Gastrocnemius medialis (tissue), 4 donors: Measurements from ENCODE around the gene DMXL1. TPM values are rescaled to one million over a fixed set of nuclear protein-coding genes. Genes with fewer than 3 reads are reported as not detected.
A peak's percentile ranks its signal among the peaks of the same experiment; 100 is the strongest.

ENCODE experiments used
- ATAC-seq, 2 donors: fragments of 150-250 bp; one replicate each; pipeline ENCODE4 v1.9.1; 2016
- DNase-seq, 2 donors: peaks; one replicate each; pipeline ENCODE4 v3.0.0-alpha.2; 2019
- H3K27ac ChIP-seq, 4 donors: fragments of 200-600 bp; sonication (generic); 1 replicate in 1 of 4; 2 replicates in 3 of 4; pipeline ENCODE4 v1.5.1; 2016 to 2018; ENCODE audit warnings: mild to moderate bottlenecking in 2 of 4, moderate library complexity in 1 of 4
- H3K27me3 ChIP-seq, 3 donors: fragments of 200-600 bp; sonication (generic) in 2 of 3; 1 replicate in 1 of 3; 2 replicates in 2 of 3; pipeline versions ENCODE4 v1.5.1 to v1.6.0; 2016 to 2019; ENCODE audit warnings: mild to moderate bottlenecking in 1 of 3, moderate library complexity in 1 of 3
- H3K36me3 ChIP-seq, 2 donors: fragments of 200-600 bp; sonication (generic) in 1 of 2; one replicate each; pipeline ENCODE4 v1.5.1; 2017 to 2018
- H3K4me1 ChIP-seq, 2 donors: fragments of 200-600 bp; sonication (generic) in 1 of 2; one replicate each; pipeline ENCODE4 v1.5.1; 2016 to 2017; ENCODE audit warnings: mild to moderate bottlenecking in 2 of 2
- H3K4me3 ChIP-seq, 4 donors: fragments of 200-600 bp; sonication (generic) in 3 of 4; 1 replicate in 1 of 4; 2 replicates in 3 of 4; pipeline ENCODE4 v1.5.1; 2016 to 2019; ENCODE audit warnings: mild to moderate bottlenecking in 2 of 4
- H3K9me3 ChIP-seq, 3 donors: fragments of 200-600 bp; sonication (generic) in 2 of 3; 1 replicate in 1 of 3; 2 replicates in 2 of 3; pipeline ENCODE4 v1.5.1; 2016 to 2019
- POLR2A ChIP-seq, 2 donors: fragments of 450-650 bp; IDR thresholded peaks; one replicate each; pipeline ENCODE4 v1.6.1; 2017; ENCODE audit warnings: antibody characterized with exemption in 2 of 2, mild to moderate bottlenecking in 2 of 2, moderate library complexity in 2 of 2
- in situ Hi-C, 4 donors: fragments of 200-750 bp; cut with MboI; loops; one replicate each; pipeline versions ENCODE4 v1.15.0 to v1.8.0; 2017; ENCODE audit warnings: low sequenced_read_pairs in 4 of 4
- intact Hi-C: fragments of 100-400 bp; cut with DNase I; formaldehyde crosslinking; loops from one replicate; pipeline ENCODE4 v1.15.1; 2023; ENCODE audit warnings: low total_unique reads
- total RNA-seq, 4 donors: library from RNA; depleted of rRNA; stranded (reverse); fragments of >200 nt; gene quantifications; one replicate each; pipeline versions ENCODE4 v1.1.0 to v1.2.3, GENCODE V29; 2016
- TF ChIP-seq, protein P1 (sequence below), 5 experiments: fragments of 450-650 bp in 3 of 5; fragments of 200-600 bp in 2 of 5; sonication (generic) in 2 of 5; IDR thresholded peaks in 4 of 5; conservative IDR thresholded peaks in 1 of 5; 1 replicate in 4 of 5; 2 replicates in 1 of 5; pipeline ENCODE4 v1.5.1; 2016 to 2019; ENCODE audit warnings: antibody characterized with exemption in 5 of 5, mild to moderate bottlenecking in 3 of 5, moderate library complexity in 3 of 5

DMXL1 gene
- total RNA-seq, 4 donors from 2014 or later, result 17.8 to 31.1 (median 24.3) TPM

DNA sequence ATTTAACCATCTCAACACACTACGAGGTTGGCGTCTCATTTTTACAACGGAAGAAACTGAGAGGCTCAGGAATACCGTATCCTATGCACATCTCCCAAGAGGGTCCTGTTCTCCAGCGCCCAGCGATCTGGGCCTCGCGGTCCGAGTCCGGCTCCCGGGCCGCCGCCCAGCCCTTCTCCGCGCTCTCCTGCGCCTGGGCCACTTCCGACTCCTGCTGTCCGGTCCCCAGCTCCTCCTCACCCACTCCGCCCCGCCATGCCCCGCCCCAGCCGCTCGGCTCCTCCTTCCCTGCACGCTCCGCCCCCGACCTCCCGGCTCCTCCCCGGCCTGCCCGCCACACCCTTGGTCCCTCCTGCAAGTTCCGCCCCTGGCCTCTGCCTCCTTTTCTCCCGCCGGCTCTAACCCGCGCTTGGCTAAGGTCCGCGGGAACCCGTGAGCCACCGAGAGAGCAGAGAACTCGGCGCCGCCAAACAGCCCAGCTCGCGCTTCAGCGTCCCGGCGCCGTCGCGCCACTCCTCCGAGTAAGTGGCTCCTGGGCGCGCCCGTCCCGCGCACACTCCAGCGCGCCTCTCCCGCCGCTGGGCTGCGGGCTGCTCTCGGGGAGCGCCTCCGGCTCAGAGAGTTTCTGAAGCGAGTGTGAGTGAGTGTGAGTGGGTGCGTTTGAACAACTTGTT lies 197.6 kb downstream of the DMXL1 start:
- TF ChIP-seq, protein P1, sequence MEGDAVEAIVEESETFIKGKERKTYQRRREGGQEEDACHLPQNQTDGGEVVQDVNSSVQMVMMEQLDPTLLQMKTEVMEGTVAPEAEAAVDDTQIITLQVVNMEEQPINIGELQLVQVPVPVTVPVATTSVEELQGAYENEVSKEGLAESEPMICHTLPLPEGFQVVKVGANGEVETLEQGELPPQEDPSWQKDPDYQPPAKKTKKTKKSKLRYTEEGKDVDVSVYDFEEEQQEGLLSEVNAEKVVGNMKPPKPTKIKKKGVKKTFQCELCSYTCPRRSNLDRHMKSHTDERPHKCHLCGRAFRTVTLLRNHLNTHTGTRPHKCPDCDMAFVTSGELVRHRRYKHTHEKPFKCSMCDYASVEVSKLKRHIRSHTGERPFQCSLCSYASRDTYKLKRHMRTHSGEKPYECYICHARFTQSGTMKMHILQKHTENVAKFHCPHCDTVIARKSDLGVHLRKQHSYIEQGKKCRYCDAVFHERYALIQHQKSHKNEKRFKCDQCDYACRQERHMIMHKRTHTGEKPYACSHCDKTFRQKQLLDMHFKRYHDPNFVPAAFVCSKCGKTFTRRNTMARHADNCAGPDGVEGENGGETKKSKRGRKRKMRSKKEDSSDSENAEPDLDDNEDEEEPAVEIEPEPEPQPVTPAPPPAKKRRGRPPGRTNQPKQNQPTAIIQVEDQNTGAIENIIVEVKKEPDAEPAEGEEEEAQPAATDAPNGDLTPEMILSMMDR (IDR thresholded peaks at IDR 0.05 in 4 of 5, conservative IDR thresholded peaks at IDR 0.05 in 1 of 5), result no peak
- TF ChIP-seq POLR2A (IDR thresholded peaks at IDR 0.05), result peak; percentile 58 to 77
- DNase-seq, result peak; percentile 92 to 95
- intact Hi-C loops, result loop anchor here (1.0 to 5.0 kb wide), 4 partner anchors 89 to 280 kb away; partner anchors contain the start of genes DMXL1, DTWD2 and TNFAIP8
- peak; percentile 87 to 93 for ATAC-seq
- Histone ChIP-seq H3K4me1 (peaks cover 4 to 5% of the 10 kb centered on the region in 2 donors), H3K4me3 (peak overlapping the region; percentile 68 to 96 (median 84)), H3K27ac (peak overlapping the region; percentile 81 to 88 (median 86)), H3K9me3 (no peaks in the 10 kb centered on the region), H3K36me3 (no peaks in the 10 kb centered on the region), H3K27me3 (no peaks in the 10 kb centered on the region)
- in situ Hi-C loops, result loop anchor here in 2 of 4 donors (25.0 kb wide), 1 partner anchor 281 kb away; the partner anchor contains the start of gene DTWD2 (in 2 of the 2)

DNA sequence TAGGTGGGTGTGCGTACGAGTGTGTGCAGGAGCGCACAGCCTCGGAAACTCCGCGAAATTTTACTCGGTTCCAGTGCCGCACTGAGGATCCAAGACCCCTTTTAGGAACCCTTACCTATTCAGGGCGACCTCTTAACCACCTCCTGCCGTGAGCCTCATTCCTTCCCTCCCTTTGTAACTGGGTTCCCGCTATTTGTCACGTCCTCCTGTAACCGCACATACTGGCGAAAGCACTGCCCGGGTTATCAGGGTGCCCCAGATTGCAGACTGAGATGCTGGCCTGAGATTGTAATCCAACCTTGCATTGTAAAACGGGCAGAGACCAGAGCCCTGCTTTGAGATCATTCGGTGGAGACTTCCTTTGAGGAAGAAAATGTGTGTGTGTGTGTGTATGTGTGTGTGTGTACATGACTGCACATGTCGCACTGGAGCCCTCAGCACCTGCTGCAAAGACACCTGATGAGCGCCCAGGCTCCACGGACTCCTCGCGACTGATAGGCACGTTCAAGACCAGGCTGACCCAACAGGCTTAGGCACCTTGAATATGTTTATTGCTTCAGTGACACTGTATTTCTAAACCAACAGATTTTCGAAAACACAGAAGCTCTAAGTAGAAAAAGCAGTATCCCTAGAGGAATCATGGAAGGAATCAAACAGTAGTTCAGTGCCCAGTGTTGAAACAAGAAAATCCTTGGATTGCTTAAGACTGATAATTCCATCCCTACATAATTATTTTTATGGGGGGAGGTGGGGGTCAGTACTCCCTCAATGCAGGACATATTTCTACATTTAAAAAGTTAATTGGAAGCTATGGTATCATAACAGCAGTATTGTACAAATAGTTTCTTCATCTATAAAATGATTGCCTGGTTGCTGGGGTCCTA lies 198.4 kb downstream of the DMXL1 start:
- in situ Hi-C loops (loop anchor here in 2 of 4 donors (25.0 kb wide), 1 partner anchor 282 kb away; the partner anchor contains the start of gene DTWD2 (in 2 of the 2)), intact Hi-C loops (loop anchor here (2.0 to 5.0 kb wide), 3 partner anchors 88 to 199 kb away; partner anchors contain the start of genes DMXL1 and TNFAIP8)
- Histone ChIP-seq H3K9me3 (no peaks in the 10 kb centered on the region), H3K27me3 (no peaks in the 10 kb centered on the region), H3K4me3 (peak overlapping the region; percentile 68 to 96 (median 84)), H3K36me3 (no peaks in the 10 kb centered on the region), H3K27ac (peak overlapping the region; percentile 81 to 88 (median 86)), H3K4me1 (peaks cover 4 to 5% of the 10 kb centered on the region in 2 donors)
- ATAC-seq (peak in 1 of 2 donors; percentile 1), DNase-seq (no peak)
- no peak for TF ChIP-seq POLR2A (IDR thresholded peaks at IDR 0.05)
- TF ChIP-seq, protein P1 (IDR thresholded peaks at IDR 0.05 in 4 of 5, conservative IDR thresholded peaks at IDR 0.05 in 1 of 5), result no peak

DNA sequence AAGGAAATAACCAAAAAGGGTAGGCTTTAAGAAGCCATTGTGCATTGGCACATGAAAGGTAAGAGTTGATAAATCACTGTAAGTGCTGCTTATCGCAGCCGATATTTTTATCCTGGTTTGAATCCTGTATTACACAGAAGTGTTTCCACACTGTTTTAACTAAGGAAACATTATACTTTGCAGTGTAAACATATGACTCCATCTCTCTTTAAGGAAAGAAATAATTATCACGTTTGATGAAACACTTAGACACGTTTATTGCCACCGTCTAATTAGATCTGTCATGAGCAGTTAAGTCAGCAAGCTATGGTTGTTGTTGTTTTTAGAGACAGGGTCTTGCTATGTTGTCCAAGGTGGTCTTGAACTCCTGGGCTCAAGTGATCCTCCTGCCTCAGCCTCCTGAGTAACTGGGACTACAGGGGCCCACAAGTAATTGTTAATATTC lies 199.3 kb downstream of the DMXL1 start:
- DNase-seq (no peak), ATAC-seq (no peak)
- no peaks in the 10 kb centered on the region for H3K36me3 ChIP-seq
- in situ Hi-C loops (loop anchor here in 2 of 4 donors (25.0 kb wide), 1 partner anchor 283 kb away; the partner anchor contains the start of gene DTWD2 (in 2 of the 2)), intact Hi-C loops (no loop called here)
- H3K4me3 ChIP-seq, result no peak overlapping the region
- H3K9me3 ChIP-seq, result no peaks in the 10 kb centered on the region
- H3K27ac ChIP-seq, result no peak overlapping the region
- H3K4me1 ChIP-seq, result peaks cover 4 to 5% of the 10 kb centered on the region in 2 donors
- H3K27me3 ChIP-seq, result no peaks in the 10 kb centered on the region
- TF ChIP-seq, protein P1 (IDR thresholded peaks at IDR 0.05 in 4 of 5, conservative IDR thresholded peaks at IDR 0.05 in 1 of 5), result no peak
- no peak for TF ChIP-seq POLR2A (IDR thresholded peaks at IDR 0.05)

DNA sequence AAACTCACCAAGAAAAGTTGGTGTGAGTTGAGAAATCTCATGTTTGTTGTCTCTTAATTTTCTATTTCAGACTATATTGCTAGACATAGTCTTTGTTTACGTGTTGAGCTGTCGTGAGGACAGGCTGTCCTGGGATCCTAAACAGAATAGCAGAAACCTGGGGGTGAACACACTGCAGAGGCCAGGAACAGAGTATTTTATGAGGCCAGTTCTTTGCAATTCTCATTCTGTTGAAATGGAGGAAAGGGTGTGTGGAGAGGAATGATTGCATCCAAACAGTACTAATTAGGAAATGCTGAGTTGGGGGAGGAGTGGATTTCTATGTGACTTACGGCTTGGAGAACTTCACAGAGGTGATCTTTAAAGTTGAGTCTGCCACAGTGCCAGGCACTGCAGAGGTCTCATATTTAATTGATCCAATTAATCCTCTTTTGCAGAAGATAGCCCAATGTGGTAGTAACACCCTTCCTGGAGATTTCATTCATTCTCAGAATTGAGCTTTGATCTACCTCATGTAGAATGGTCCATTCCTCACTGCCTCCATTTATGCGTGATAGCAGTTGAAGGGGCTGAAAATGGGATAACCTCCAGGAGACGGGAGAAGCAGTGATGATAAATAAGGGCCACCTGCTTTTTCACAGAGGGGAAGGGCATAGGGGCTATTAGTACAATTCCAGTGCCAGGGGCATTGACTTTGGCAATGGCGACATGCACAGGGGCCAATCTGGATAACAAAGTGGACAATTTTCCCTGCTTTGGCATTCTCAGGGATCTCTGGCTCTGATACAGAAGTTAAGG lies 200.3 kb downstream of the DMXL1 start:
- Histone ChIP-seq H3K27me3 (no peaks in the 10 kb centered on the region), H3K4me1 (peaks cover 4 to 5% of the 10 kb centered on the region in 2 donors), H3K4me3 (no peak overlapping the region), H3K27ac (no peak overlapping the region), H3K36me3 (no peaks in the 10 kb centered on the region), H3K9me3 (no peaks in the 10 kb centered on the region)
- DNase-seq, result no peak
- intact Hi-C loops, result no loop called here
- TF ChIP-seq POLR2A (IDR thresholded peaks at IDR 0.05), result no peak
- TF ChIP-seq, protein P1 (IDR thresholded peaks at IDR 0.05 in 4 of 5, conservative IDR thresholded peaks at IDR 0.05 in 1 of 5), result no peak
- in situ Hi-C loops, result loop anchor here in 2 of 4 donors (25.0 kb wide), 1 partner anchor 284 kb away; the partner anchor contains the start of gene DTWD2 (in 2 of the 2)
- ATAC-seq, result no peak
